Left ventricle myocardium inferior (tissue), 1 donor: ENCODE results near the gene ZNF140. TPM values are rescaled to one million over a fixed set of nuclear protein-coding genes. Genes with fewer than 3 reads are reported as not detected.

Experiments used
- DNase-seq: peaks from one replicate; pipeline ENCODE4 v3.0.0-alpha.2; 2020
- H3K27ac ChIP-seq: fragments of 200-600 bp; replicated peaks from 2 replicates; pipeline ENCODE4 v1.8.0; 2021
- H3K27me3 ChIP-seq: fragments of 200-600 bp; 2 replicates; pipeline ENCODE4 v1.8.0; 2021; ENCODE audit warnings: low read depth
- H3K36me3 ChIP-seq: fragments of 200-600 bp; 2 replicates; pipeline ENCODE4 v1.8.0; 2021
- H3K4me1 ChIP-seq: fragments of 200-600 bp; 2 replicates; pipeline ENCODE4 v1.8.0; 2021
- H3K4me3 ChIP-seq: fragments of 200-600 bp; 2 replicates; pipeline ENCODE4 v1.8.0; 2021; ENCODE audit warnings: mild to moderate bottlenecking, moderate library complexity
- H3K9me3 ChIP-seq: fragments of 200-600 bp; replicated peaks from 2 replicates; pipeline ENCODE4 v1.8.0; 2021
- intact Hi-C: fragments of 100-400 bp; cut with micrococcal nuclease; formaldehyde crosslinking; loops from one replicate; pipeline ENCODE4 v1.11.0; 2022
- total RNA-seq: library from RNA; stranded (reverse); fragmentation: NEBNext Ultra II Directional; extraction: Animal tissue kit (Norgen Biotek cat#: 25700); gene quantifications from one replicate; pipeline ENCODE4 v1.2.1, GENCODE V29; 2021
- TF ChIP-seq, protein P1 (sequence below): fragments of 200-600 bp; IDR thresholded peaks from 2 replicates; pipeline ENCODE4 v1.8.0; 2021; ENCODE audit warnings: antibody characterized with exemption, mild to moderate bottlenecking, borderline replicate concordance
- donor health status: DM: no; HTN: yes; CAD: no; lungs with severe emphysema.

The ZNF140 gene
- total RNA-seq, 1 donor from 2014 or later = 6.7 TPM

- TF ChIP-seq, protein P1, sequence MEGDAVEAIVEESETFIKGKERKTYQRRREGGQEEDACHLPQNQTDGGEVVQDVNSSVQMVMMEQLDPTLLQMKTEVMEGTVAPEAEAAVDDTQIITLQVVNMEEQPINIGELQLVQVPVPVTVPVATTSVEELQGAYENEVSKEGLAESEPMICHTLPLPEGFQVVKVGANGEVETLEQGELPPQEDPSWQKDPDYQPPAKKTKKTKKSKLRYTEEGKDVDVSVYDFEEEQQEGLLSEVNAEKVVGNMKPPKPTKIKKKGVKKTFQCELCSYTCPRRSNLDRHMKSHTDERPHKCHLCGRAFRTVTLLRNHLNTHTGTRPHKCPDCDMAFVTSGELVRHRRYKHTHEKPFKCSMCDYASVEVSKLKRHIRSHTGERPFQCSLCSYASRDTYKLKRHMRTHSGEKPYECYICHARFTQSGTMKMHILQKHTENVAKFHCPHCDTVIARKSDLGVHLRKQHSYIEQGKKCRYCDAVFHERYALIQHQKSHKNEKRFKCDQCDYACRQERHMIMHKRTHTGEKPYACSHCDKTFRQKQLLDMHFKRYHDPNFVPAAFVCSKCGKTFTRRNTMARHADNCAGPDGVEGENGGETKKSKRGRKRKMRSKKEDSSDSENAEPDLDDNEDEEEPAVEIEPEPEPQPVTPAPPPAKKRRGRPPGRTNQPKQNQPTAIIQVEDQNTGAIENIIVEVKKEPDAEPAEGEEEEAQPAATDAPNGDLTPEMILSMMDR = no peak
- no peak overlapping the region for H3K4me3 ChIP-seq
Measured at GRCh38 chr12:133108150-133108549, 27.4 kb downstream of the ZNF140 start.

DNA sequence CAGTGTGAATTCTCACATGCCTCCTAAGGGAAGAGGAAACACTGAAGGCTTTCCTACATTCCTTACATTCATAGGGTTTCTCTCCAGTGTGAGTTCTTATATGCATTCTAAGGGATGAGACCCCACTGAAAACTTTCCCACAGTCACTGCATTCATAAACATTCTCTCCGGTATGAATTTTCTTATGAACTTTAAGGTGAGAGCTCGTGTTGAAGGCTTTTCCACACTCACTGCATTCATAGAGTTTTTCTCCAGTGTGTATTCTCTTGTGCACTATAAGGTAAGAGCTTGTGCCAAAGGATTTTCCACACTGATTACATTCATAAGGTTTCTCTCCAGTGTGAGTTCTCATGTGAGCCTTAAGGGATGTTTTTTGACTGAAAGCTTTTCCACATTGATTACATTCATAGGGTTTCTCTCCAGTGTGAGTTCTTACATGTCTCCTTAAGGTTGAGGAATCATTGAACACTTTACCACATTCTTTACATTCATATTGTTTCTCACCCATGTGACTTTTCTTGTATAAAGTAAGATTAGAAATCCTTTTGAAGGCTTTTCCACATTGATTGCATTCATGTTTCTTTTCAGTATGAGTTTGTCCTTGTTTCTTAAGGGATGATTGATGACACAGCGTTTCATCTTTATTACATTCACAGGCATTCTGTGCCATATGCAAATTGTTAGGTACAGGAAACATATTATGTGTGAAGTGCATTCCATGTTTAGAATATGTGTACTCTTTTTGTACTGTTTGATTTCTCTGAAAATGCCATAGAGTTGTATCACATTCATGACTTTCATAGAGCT is 39.9 kb downstream of the ZNF140 start:
- Histone ChIP-seq H3K4me1 (no peaks in the 10 kb centered on the region), H3K9me3 (peaks cover 100% of the 10 kb centered on the region), H3K27ac (no peak overlapping the region), H3K36me3 (peaks cover 100% of the 10 kb centered on the region), H3K4me3 (no peak overlapping the region), H3K27me3 (no peaks in the 10 kb centered on the region)
- no peak for DNase-seq
- TF ChIP-seq, protein P1 = no peak
- intact Hi-C loops = no loop called here

More at GRCh38 chr12:133108150-133108549, 27.4 kb downstream of the ZNF140 start:
- Histone ChIP-seq H3K36me3 (peaks cover 94% of the 10 kb centered on the region), H3K27ac (no peak overlapping the region), H3K27me3 (no peaks in the 10 kb centered on the region), H3K4me1 (no peaks in the 10 kb centered on the region), H3K9me3 (peaks cover 100% of the 10 kb centered on the region)
- DNase-seq = no peak
- intact Hi-C loops = no loop called here

- peaks cover 4% of the 10 kb centered on the region for H3K4me1 ChIP-seq
- H3K9me3 ChIP-seq = peaks cover 93% of the 10 kb centered on the region
- H3K27ac ChIP-seq = no peak overlapping the region
- H3K4me3 ChIP-seq = no peak overlapping the region
- TF ChIP-seq, protein P1 = no peak
- intact Hi-C loops = no loop called here
- no peaks in the 10 kb centered on the region for H3K27me3 ChIP-seq
- no peak for DNase-seq
- peaks cover 92% of the 10 kb centered on the region for H3K36me3 ChIP-seq
Measured at GRCh38 chr12:133124674-133125073, 44.0 kb downstream of the ZNF140 start.

- Histone ChIP-seq H3K36me3 (peaks cover 65% of the 10 kb centered on the region), H3K27ac (peak overlapping the region; percentile 98), H3K4me3 (peak overlapping the region; percentile 94), H3K27me3 (no peaks in the 10 kb centered on the region), H3K4me1 (peaks cover 33% of the 10 kb centered on the region), H3K9me3 (peaks cover 68% of the 10 kb centered on the region)
- TF ChIP-seq, protein P1 = no peak
- no peak for DNase-seq
- intact Hi-C loops = loop anchor here (2.0 kb wide), 1 partner anchor 49 kb away; the partner anchor contains the start of gene ZNF140
Measured at GRCh38 chr12:133129368-133130037, 48.8 kb downstream of the ZNF140 start.

GRCh38 chr12:133130038-133130807 is 49.5 kb downstream of the ZNF140 start, which contains the start of the genes ZNF10 and ZNF891:
TSS of gene ZNF10 (plus strand) at chr12:133130627. CDS start at chr12:133144493, 13,866 bp downstream.
TSS of gene ZNF891 (minus strand) at chr12:133130274. CDS start at chr12:133121918, 8,356 bp downstream.
- H3K4me3 ChIP-seq = peak within 1 kb of the TSS; percentile 94
- H3K36me3 ChIP-seq = peaks cover 65% of the 10 kb centered on the region
- TF ChIP-seq, protein P1 = no peak
- peaks cover 33% of the 10 kb centered on the region for H3K4me1 ChIP-seq
- H3K9me3 ChIP-seq = peaks cover 68% of the 10 kb centered on the region
- peak; percentile 97 for DNase-seq
- no peaks in the 10 kb centered on the region for H3K27me3 ChIP-seq
- intact Hi-C loops = loop anchor here (2.0 kb wide), 1 partner anchor 49 kb away; the partner anchor contains the start of gene ZNF140
- H3K27ac ChIP-seq = peak within 1 kb of the TSS; percentile 98
